Uterus (tissue), 2 donors: Measurements from ENCODE around the gene CSF3R.

Source experiments
- CTCF ChIP-seq, 4 experiments: fragments of 200-600 bp in 2 of 4; fragments of 450-650 bp in 2 of 4; sonication (generic) in 2 of 4; IDR thresholded peaks; one replicate each; pipeline ENCODE4 v1.5.1; 2016 to 2019; ENCODE audit warnings: antibody characterized with exemption in 4 of 4, mild to moderate bottlenecking in 2 of 4, moderate library complexity in 1 of 4
- POLR2A ChIP-seq, 2 donors: fragments of 450-650 bp; IDR thresholded peaks; one replicate each; pipeline ENCODE4 v1.6.1; 2016; ENCODE audit warnings: antibody characterized with exemption in 2 of 2, mild to moderate bottlenecking in 1 of 2, moderate library complexity in 1 of 2

GRCh38 chr1:36419140-36419539, 63.6 kb downstream of the CSF3R start:
- TF ChIP-seq POLR2A (IDR thresholded peaks at IDR 0.05) (no peak), CTCF (IDR thresholded peaks at IDR 0.05) (no peak)
